ENCODE data around the gene RNF166. TPM values are rescaled to one million over a fixed set of nuclear protein-coding genes. Genes with fewer than 3 reads are reported as not detected.

RNF166 gene
- total and polyA plus RNA-seq, 4 donors, result 6.5 to 9.1 (median 7.6) TPM

- H3K36me3 ChIP-seq (ENCODE audit: control insufficient read depth in 4 of 4, insufficient read depth in 3 of 4, low read depth in 1 of 4, low read length in 3 of 4), result peaks cover 0 to 6% (median 1%) of the 10 kb centered on the region in 4 donors
- no peak overlapping the region for H3K4me3 ChIP-seq (ENCODE audit: low read depth in 1 of 3, low read length in 3 of 3)
- no peak overlapping the region for H3K27ac ChIP-seq (ENCODE audit: low read depth in 1 of 2, low read length in 2 of 2)
Observed at GRCh38 chr16:88750854-88751253, 44.6 kb upstream of the RNF166 start.

GRCh38 chr16:88749358-88749757, 43.1 kb upstream of the RNF166 start:
- Histone ChIP-seq H3K4me3 (ENCODE audit: low read depth in 1 of 3, low read length in 3 of 3) (no peak overlapping the region), H3K27ac (ENCODE audit: low read depth in 1 of 2, low read length in 2 of 2) (no peak overlapping the region), H3K27me3 (ENCODE audit: control insufficient read depth in 4 of 4, insufficient read depth in 4 of 4, low read length in 3 of 4) (no peaks in the 10 kb centered on the region), H3K4me1 (ENCODE audit: control insufficient read depth in 4 of 4, insufficient read depth in 4 of 4, low read length in 3 of 4) (peaks cover 0 to 4% (median 2%) of the 10 kb centered on the region in 4 donors), H3K9ac (ENCODE audit: low read depth in 1 of 2, low read length in 2 of 2) (no peak overlapping the region), H3K9me3 (ENCODE audit: control insufficient read depth in 4 of 4, low read length in 3 of 4) (no peaks in the 10 kb centered on the region), H3K36me3 (ENCODE audit: control insufficient read depth in 4 of 4, insufficient read depth in 3 of 4, low read depth in 1 of 4, low read length in 3 of 4) (peaks cover 0 to 6% (median 1%) of the 10 kb centered on the region in 4 donors)
- TF ChIP-seq EGR1 (IDR thresholded peaks at IDR 0.05; ENCODE audit: low read depth in 2 of 2) (no peak), CTCF (IDR thresholded peaks at IDR 0.05; ENCODE audit: low read depth, low read length, missing input control) (no peak), JUND (IDR thresholded peaks at IDR 0.05) (no peak), FOXA1 (IDR thresholded peaks at IDR 0.05) (no peak), REST (IDR thresholded peaks at IDR 0.05) (no peak), ATF3 (IDR thresholded peaks at IDR 0.05) (no peak), GABPA (IDR thresholded peaks at IDR 0.05 in 1 of 2, conservative IDR thresholded peaks at IDR 0.05 in 1 of 2) (no peak), FOXA2 (IDR thresholded peaks at IDR 0.05) (no peak), SP1 (IDR thresholded peaks at IDR 0.05) (no peak), YY1 (IDR thresholded peaks at IDR 0.05) (no peak), HNF4G (IDR thresholded peaks at IDR 0.05) (no peak), RAD21 (IDR thresholded peaks at IDR 0.05) (no peak), ZBTB33 (IDR thresholded peaks at IDR 0.05) (no peak), TAF1 (conservative IDR thresholded peaks at IDR 0.05) (no peak), HNF4A (conservative IDR thresholded peaks at IDR 0.05) (no peak), RXRA (IDR thresholded peaks at IDR 0.05) (no peak), MAX (IDR thresholded peaks at IDR 0.05) (no peak)
- WGBS, result 98% methylated on average over 26 of the region's 26 CpGs
- no peak for DNase-seq (ENCODE audit: low spot score)

More at GRCh38 chr16:88750854-88751253, 44.6 kb upstream of the RNF166 start:
- no peak overlapping the region for H3K9ac ChIP-seq (ENCODE audit: low read depth in 1 of 2, low read length in 2 of 2)
- TF ChIP-seq GABPA (IDR thresholded peaks at IDR 0.05 in 1 of 2, conservative IDR thresholded peaks at IDR 0.05 in 1 of 2), result no peak
- no peak for DNase-seq (ENCODE audit: low spot score)
- H3K4me1 ChIP-seq (ENCODE audit: control insufficient read depth in 4 of 4, insufficient read depth in 4 of 4, low read length in 3 of 4), result no peaks in the 10 kb centered on the region
- no peaks in the 10 kb centered on the region for H3K27me3 ChIP-seq (ENCODE audit: control insufficient read depth in 4 of 4, insufficient read depth in 4 of 4, low read length in 3 of 4)
- WGBS, result 91% methylated on average over 12 of the region's 12 CpGs
- no peaks in the 10 kb centered on the region for H3K9me3 ChIP-seq (ENCODE audit: control insufficient read depth in 4 of 4, low read length in 3 of 4)
